HG02970 (cell line): ENCODE data around the gene ACOT8.
"Not testable (repeated sequence)": the region's sequence is repeated elsewhere in the genome, so short reads cannot be mapped to it uniquely, and the experiment has no call there.

Source experiments
- ATAC-seq: cut with Tn5 transposase; IDR thresholded peaks from one replicate; pipeline ENCODE4 v1.9.1; 2021; ENCODE audit warnings: mild to moderate bottlenecking, moderate library complexity, moderate number of reproducible peaks; ENCODE audit not compliant: unreplicated experiment, low FRiP score

The ACOT8 gene

DNA sequence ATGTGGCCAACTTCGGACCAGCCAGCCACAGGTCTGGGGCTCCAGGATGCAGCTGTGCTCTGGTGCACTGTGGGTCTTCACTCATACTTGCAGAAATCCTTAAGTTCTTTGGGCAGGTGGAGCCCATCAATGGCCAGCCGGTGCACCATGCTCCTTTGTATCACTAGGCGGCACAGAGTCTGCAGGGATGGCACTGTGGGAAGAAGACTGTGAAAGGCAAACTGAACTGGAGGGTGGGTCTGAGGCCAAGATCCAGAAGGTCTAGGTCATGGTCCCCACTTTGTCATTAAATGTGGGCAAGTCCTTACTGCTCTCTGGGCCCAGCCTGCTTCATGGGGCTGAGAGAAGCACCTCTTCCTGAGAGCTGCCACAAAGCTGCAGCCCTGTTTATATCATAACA, 31.5 kb upstream of the ACOT8 start:
- ATAC-seq, result no peak

DNA sequence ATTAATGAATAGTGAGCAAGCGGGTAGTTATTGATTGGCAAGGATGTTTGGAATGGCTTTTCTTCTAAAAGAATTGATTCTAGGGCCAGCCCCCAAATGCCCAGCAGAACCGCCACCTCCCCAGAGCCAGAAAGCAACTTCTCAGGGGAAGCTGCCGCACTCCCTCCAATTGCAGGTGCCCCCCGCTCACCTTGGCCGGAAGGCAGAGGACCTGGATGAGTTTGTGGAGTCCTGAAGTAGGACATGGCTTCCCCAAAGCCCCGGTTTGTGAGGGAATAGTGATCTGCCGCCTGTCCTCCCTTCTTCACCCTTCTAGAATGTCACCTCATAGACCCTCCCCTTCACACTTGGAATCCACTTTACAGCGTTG, 30.1 kb upstream of the ACOT8 start, which contains the start of gene SPATA25:
TSS of gene SPATA25 (minus strand) at position 277 of the 370 bp plus-strand sequence. CDS start at position 245, 32 bp downstream.
- ATAC-seq, result no peak

DNA sequence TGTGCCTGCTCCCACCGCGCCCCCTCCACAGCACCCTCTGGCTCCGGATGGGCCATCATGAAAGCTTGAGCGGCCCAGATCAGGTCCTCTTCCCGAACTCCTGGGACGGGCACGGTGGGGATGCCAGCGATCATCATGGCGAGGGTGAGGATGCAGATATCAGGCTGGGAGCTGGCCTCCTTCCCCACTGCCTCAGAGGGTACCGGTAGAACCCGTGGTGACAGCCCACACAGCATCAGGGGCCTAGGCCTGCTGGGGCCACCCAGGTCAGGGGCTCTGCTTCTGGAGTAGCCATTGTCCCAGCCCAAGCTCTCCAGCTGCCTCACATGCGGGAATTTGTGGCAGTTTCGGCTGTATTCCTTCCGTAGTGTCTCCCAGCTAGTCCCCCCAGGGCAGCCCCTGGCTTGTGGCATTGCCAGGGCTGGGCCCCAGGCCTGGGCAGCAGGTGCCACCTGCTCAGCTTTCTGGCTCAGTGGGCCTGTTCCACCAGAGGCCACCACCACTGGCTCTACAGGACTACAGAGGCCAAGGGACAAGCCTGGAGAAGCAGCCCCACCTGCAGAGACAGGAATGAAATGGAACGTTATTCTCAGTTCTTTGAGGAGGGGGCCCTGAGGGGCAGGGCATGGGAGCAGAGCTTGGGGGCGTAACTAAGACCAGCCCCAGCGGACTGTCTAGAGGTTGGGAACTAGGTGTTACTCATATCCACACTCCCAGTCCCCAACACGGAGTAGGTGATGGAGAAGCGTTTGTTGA, 29.6 kb upstream of the ACOT8 start:
- no peak for ATAC-seq

DNA sequence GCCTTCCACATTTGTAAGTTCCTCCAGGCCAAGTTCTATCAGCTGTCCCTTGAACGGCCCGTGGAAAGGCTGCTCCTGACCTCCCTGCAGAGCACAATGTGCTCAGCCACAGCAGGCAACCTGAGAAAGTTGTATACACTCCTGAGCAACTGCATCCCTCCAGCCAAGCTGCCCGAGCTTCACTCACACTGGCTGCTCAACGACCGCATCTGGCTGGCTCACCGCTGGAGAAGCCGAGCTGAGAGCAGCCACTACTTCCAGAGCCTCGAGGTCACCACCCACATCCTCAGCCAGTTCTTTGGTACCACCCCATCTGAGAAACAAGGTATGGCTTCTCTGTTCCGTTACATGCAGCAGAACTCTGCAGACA, 25.9 kb upstream of the ACOT8 start:
- no peak for ATAC-seq

DNA sequence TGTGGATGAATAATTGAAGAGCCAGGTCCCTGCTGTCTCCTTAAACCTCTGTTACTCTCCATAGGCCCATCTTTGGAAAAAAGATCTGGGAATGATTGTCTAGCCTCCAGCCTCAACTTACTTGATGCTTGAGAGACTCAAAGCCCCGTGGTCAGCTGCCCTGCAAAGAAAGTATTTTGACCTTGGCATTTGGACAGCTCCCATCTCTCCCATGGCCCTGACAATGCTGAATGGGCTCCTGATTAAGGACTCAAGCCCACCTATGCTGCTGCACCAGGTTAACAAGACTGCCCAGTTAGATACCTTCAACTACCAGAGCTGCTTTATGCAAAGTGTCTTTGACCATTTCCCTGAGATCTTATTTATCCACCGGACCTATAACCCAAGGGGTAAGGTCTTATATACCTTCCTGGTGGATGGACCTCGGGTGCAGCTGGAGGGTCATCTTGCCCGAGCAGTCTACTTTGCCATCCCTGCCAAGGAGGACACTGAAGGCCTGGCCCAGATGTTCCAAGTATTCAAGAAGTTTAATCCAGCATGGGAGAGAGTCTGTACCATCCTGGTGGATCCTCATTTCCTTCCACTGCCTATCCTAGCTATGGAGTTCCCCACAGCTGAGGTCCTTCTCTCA, 25.4 kb upstream of the ACOT8 start:
- ATAC-seq, result no peak

DNA sequence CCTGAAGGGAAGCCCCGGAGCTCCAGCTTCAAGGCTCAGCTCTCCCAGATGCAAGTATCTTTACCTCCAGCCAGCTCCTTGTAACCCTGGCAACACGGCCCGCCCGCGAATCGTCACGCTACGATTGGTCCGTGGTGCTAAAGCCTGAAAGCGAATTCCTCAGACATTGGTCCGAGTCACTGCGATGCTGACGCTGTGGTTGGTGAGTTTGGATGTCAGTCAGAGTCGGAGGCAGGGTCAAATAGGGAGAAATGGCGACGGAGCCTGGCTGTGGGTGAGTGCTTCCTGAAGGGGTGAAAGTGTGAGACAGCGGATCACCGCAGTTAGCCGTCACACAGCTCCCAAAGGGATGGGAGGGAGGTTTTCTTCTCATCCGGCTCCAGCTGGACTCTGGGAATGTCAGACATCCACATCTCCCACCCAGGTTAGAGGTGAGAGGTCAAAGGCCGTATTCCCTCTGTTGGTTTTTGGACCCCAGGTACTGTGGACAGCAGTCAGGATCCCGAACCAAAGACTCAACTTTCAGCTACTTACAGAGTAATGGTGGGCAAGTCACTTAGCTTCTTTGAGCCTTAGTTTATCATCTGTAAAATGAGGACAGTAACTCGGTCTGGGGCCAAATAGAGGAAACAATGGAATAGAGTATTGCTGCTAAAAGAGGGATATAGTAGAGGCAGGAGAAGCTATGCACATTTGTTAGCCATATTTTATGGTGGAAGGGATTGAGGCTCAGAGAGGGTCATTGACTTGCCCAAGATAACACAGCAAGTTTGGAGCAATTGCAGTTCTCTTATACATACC, 24.0 kb upstream of the ACOT8 start, which contains the start of gene ZSWIM1:
TSS of gene ZSWIM1 (plus strand) at position 240 of the 801 bp plus-strand sequence. CDS start 1,366 bp downstream, outside the sequence.
- peak; percentile 92 for ATAC-seq

DNA sequence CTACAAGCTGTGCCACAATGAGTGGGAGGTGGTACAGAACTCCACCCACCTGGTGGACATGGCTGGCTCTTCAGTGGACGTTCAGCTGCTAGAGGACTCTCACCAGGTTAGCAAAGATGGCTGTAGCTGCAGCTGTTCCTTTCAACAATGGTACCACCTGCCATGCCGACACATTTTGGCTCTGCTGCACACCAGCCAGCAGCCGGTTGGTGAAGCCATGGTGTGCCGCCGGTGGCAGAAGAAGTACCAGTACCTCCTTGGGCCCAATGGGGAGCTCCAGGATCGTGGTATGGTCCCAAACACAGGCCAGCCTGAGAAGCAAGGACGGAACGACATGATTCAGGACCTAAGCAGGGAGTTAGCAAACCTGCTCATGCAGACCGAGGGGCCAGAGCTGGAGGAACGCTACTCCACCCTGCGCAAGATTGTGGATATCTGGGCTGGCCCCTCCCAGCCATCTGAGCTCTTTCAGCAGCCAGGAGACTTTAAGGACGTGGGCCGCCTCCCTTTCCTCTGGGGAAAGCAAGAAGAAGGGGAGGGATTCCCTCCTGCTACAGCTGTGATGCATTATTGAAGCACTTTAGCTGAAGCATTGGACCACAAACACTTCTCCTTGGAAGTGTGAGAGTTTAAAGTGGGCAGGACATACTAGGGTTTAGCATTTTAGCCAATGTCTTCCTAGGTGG, 21.0 kb upstream of the ACOT8 start:
- no peak for ATAC-seq

DNA sequence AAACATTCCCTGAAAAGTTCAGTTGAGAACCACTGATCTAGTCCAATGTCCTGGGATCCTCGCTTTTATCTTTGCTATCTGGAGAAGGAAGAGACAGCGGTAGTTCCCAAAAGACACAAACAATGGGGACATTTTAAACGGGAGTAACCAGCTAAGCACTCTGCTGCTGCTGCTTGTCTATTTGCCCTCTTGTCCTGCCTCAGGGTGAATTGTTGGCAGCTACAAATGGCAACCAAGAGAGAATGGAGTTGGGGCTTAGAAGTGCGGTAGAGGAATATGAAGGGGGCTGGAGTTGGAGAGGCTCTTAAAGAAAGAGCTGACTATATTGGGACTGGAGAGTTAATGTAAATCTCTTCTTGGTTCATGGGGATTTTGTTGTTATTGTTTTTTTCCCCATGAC, 17.4 kb upstream of the ACOT8 start:
- no peak for ATAC-seq

DNA sequence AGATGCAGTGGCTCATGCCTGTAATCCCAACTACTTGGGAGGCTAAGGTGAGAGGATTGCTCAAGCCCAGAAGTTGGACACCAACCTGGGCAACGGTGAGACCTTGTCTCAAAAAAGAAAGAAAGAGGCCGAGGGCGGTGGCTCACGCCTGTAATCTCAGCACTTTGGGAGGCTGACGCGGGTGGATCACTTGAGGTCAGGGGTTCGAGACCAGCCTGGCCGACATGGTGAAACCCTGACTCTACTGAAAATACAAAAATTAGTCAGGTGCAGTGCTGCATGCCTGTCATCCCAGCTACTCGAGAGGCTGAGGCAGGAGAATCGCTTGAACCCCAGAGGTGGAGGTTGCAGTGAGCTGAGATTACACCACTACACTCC, 16.9 kb upstream of the ACOT8 start:
- ATAC-seq, result not testable (repeated sequence)

DNA sequence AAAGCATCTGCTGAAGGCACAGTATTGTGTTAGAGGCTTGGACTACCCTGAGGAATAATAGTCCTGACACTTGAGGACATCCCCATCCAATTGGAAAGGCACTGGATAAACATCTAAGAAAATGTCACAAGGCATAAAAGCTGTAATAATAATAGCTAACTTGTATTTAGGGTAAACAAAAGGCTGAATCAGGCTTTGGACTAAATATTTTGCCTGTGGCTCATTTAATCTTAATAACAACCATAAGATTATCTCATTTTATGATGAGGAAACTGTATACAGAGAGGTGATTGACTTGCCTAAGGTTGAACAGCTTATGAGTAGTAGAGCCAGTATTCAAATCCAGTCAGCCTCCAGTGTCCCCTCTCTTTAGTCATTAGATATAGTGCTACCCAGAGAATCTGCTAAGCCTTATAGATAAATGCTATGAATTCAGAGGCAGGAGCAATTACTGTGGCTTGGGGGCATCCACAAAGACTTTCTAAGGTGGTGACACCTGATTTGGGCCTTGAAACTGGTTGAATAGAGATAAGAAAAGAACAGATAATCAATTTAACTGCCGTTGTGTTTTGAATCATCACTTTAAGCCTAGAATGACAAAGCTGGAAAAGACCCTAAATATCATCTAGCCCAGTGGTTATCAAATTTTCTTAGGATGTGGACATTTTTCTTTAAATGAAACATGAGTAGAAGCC, 16.4 kb upstream of the ACOT8 start:
- no peak for ATAC-seq

DNA sequence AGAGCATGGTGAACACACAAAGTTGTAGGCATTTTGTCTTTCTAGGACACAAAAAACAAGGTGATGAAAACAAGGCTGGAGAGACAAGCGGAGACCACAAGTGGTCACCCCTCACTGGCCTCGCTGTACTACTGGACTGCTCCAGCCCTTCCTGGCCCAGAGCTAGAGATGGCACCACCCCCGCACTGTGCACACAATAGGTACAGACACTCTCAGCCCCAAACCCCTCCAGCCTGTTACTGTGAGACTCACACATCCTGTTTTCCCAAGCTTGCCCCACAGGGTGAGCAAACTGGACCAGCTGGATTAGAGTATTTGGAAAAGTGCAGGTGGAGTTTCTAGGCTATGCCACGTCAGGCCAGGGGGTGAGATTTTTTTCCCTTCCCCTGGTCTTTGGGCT, 15.4 kb upstream of the ACOT8 start:
- ATAC-seq, result no peak

DNA sequence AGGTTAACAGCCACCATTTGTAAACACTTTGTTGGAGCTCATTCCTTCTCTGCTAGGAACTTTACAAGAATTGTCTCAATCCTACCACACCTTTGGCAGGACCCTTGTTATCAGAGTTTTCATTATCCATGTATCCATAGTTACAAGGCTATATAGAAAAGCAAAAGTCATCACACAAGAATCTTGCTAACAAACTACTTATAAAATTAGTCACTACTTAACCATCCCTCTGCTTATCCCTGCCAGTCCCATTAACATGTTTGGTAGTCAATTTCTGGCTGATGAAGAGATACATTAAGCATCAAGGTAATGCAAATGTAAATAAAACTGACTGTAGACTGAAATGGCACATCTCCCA, 10.6 kb upstream of the ACOT8 start:
- no peak for ATAC-seq

DNA sequence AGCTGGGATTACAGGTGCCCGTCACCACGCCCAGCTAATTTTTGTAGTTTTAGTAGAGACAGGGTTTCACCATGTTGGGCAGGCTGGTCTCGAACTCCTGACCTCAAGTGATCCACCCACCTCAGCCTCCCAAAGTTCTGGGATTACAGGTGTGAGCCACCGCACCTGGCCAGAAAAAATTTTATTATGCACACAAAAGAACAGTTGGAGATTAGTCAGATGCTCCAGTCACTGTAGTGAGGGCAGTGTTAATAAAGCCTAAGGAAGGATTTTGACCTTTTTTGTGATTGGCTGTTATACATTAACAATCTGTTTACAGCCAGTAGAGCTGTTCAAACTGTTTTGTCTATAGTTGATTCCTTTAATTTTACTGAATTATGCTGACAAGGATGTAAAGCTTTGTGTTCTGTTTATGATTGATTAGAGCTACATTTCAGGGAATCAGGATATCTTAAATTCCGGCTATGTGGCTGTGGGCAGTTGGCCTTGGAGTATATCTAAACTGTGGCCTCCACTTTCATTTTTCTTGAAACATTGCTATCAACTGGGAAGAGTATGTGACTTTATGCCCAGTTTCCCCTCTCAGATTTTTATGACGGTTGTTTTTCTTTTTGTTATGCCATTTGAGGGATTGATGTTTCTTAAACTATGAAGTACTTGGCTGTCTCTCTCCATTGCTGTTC, 10.1 kb upstream of the ACOT8 start:
- no peak for ATAC-seq

DNA sequence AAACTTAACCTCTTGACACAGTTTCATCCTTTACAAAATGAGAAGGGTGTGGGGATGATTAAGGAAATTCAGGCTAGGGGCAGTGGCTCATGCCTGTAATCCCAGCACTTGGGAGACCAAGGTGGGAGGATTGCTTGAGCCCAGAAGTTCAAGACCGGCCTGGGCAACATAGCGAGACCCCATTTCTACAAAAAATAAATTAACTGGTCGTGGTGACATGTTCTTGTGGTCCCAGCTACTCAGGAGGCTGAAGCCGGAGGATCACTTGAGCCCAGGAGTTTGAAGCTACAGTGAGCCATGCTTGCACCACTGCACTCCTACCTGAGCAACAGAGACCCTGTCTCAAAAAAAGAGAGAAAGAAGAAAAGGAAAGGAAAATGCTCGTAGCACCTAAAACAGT, 9.3 kb upstream of the ACOT8 start:
- no peak for ATAC-seq

DNA sequence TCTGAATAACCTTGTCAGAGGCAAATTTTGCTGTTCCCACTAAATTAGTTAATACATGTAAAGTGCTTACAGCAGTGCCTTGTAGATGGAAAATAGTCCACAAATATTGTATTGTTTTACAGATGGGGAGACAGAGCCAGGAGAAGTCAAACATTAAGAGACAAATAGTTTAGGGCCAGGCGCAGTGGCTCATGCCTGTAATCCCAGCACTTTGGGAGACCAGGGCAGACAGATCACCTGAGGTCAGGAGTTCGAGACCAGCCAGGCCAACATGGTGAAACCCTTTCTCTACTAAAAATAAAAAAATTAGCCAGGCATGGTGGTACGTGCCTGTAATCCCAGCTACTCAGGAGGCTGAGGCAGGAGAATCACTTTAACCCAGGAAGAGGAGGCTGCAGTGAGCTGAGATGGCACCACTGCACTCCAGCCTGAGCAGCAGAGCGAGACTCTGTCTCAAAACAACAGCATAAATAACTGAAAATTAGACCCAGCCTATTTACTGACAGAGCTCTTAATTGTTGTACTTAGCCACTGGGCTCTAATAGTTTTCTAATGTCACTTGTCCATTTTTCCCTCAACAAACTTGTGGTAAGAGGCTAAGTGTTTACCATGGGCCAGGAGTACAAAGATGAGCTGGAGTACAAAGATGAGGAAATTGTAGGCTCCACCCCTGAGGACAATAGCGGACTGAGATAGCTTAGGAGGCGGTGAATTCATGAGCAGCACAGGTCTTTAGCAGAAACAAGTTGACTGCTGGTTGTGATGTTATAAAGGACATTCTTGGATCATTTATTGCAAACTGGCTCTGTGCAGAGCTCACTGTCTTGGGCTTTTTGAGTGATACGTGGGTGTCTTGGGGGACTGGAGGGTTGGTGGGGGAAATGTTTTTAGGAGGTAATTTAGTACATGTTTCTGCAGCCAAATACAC, 6.6 kb upstream of the ACOT8 start:
- no peak for ATAC-seq

DNA sequence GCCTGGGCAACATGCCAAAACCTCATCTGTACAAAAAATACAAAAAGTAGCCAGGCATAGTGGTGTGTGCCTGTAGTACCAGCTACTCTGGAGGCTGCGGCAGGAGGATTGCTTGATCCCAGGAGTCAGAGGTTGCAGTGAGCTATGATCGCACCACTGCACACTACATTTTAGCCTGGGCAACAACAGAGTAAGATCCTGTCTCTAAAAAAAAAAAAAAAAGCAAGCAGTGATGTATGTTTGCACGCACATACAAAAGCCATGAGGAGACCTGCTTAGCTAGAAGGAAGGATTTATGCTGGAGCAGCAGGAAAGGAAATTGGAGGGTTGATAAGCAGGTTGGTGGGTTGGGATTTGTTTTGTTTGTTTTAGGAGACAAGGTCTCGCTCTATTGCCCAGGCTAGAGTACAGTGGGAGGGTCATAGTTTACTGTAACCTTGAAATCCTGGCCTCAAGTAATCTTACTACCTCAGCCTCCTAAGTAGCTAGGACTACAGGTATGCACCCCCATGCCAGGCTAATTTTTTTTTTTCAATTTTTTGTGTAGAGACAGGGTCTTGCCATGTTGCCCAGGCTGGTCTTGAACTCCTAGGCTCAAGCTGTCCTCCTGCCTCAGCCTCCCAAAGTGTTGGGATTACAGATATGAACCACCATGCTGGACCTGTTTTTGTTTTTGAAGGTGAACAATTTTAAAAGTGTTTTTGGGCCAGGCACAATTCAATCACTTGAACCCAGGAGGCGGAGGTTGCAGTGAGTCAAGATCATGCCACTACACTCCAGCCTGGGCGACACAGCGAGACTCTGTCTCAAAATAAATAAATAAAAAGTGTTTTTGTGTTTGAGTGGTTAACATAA, 4.3 kb upstream of the ACOT8 start:
- no peak for ATAC-seq

DNA sequence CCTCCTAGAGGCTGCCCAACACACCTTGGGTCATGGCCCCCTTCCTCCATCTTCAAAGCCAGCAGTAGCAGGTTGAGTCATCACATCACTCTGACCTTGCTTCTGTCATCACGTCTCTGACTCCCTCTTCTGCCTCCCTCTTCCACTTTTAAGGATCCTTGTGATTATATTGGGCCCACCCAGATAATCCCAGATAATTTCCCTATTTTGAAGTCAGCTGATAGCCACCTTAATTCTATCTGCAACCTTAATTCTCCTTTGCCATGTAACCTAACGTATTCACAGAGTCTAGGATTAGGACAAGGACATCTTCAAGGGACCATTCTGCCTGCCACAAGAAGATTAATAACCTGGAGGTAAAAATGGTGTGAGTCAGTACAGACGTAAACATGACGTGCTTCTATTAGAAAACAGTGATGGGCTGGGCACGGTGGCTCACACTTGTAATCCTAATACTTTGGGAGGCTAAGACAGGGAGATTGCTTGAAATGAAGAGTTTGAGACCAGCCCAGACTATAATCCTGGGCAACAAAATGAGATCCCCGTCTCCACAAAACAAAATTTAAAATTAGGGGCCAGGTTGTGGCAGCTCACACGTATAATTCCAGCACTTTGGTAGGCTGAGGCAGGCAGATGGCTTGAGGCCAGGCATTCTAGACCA, 3.5 kb upstream of the ACOT8 start:
- ATAC-seq, result no peak
